MCF 10A (cell line): Measurements from ENCODE around the gene C16orf96. TPM values are rescaled to one million over a fixed set of nuclear protein-coding genes. Genes with fewer than 3 reads are reported as not detected.

Experiments
- BruUV-seq: library from RNA; stranded (reverse); fragments of 400-500 nt; replicated peaks from 2 replicates; lab custom pipeline; 2021; lab: Mats Ljungman, UMichigan
- CTCF ChIA-PET: fragments of 300-600 bp; sonication (Branson Sonifier 250); formaldehyde crosslinking; extraction: SDS; loops from one replicate; lab custom pipeline; 2021; ENCODE audit warnings: antibody characterized with exemption, inconsistent platforms; lab: Yijun Ruan, JAX
- POLR2A ChIA-PET: fragments of 300-600, 350-650 bp; sonication (Branson Sonifier 250); formaldehyde crosslinking; extraction: SDS; loops from one replicate; lab custom pipeline; 2020; ENCODE audit warnings: antibody characterized with exemption, inconsistent platforms; lab: Yijun Ruan, JAX
- DNase-seq: peaks from one replicate; pipeline ENCODE4 v3.0.0-alpha.2; 2018; ENCODE audit not compliant: unreplicated experiment
- H3K27ac Mint-ChIP-seq: one replicate; pipeline ENCODE4 v1.8.0; 2022; ENCODE audit warnings: mild to moderate bottlenecking, low read depth, mixed read lengths; ENCODE audit not compliant: unreplicated experiment
- H3K27me3 Mint-ChIP-seq: one replicate; pipeline ENCODE4 v1.8.0; 2022; ENCODE audit warnings: mixed read lengths; ENCODE audit not compliant: insufficient read depth, unreplicated experiment
- H3K36me3 Mint-ChIP-seq: one replicate; pipeline ENCODE4 v1.8.0; 2022; ENCODE audit warnings: mild to moderate bottlenecking, moderate library complexity, mixed read lengths; ENCODE audit not compliant: insufficient read depth, unreplicated experiment
- H3K4me1 Mint-ChIP-seq: one replicate; pipeline ENCODE4 v1.8.0; 2022; ENCODE audit warnings: mixed read lengths; ENCODE audit not compliant: insufficient read depth, unreplicated experiment
- H3K4me3 Mint-ChIP-seq: one replicate; pipeline ENCODE4 v1.8.0; 2022; ENCODE audit warnings: mild to moderate bottlenecking, moderate library complexity, mixed read lengths; ENCODE audit not compliant: unreplicated experiment
- H3K9me3 Mint-ChIP-seq: one replicate; pipeline ENCODE4 v1.8.0; 2022; ENCODE audit warnings: mixed read lengths; ENCODE audit not compliant: unreplicated experiment
- CTCF ChIP-seq: fragments of 200-600 bp; IDR thresholded peaks from one replicate; pipeline ENCODE4 v1.8.0; 2022; ENCODE audit warnings: antibody characterized with exemption, mild to moderate bottlenecking; ENCODE audit not compliant: unreplicated experiment
- intact Hi-C: fragments of 100-400 bp; cut with micrococcal nuclease; formaldehyde crosslinking; loops from 2 replicates; pipeline ENCODE4 v1.14.1; 2022
- total RNA-seq: library from RNA; stranded (reverse); gene quantifications from 2 replicates; pipeline ENCODE4 v1.2.3, GENCODE V29; 2022

Gene C16orf96
- total RNA-seq, 1 experiment from 2014 or later, result not detected

GRCh38 chr16:4508806-4509205 is 47.3 kb upstream of the C16orf96 start:
- intact Hi-C loops, result no loop called here
- Mint-ChIP-seq H3K9me3 (no peaks in the 10 kb centered on the region), H3K27ac (no peak overlapping the region), H3K4me3 (no peak overlapping the region), H3K27me3 (no peaks in the 10 kb centered on the region), H3K4me1 (no peaks in the 10 kb centered on the region), H3K36me3 (peaks cover 37% of the 10 kb centered on the region)
- POLR2A ChIA-PET, result no interaction called here
- no peak for DNase-seq
- no peak for TF ChIP-seq CTCF
- CTCF ChIA-PET, result interaction anchor here (0.6 to 8.9 kb wide), 8 partner anchors 8 to 1062 kb away, joined by 3 to 100 read pairs (median 7); no protein-coding TSS in a partner anchor
- BruUV-seq, result no TSS peak

GRCh38 chr16:4509420-4509819 is 46.7 kb upstream of the C16orf96 start:
- no peak overlapping the region for H3K27ac Mint-ChIP-seq
- no peaks in the 10 kb centered on the region for H3K4me1 Mint-ChIP-seq
- H3K4me3 Mint-ChIP-seq, result no peak overlapping the region
- no TSS peak for BruUV-seq
- no peak for TF ChIP-seq CTCF
- DNase-seq, result no peak
- POLR2A ChIA-PET, result no interaction called here
- intact Hi-C loops, result no loop called here
- H3K27me3 Mint-ChIP-seq, result no peaks in the 10 kb centered on the region
- no peaks in the 10 kb centered on the region for H3K9me3 Mint-ChIP-seq
- CTCF ChIA-PET, result interaction anchor here (0.6 to 8.9 kb wide), 8 partner anchors 8 to 1063 kb away, joined by 3 to 86 read pairs (median 3); no protein-coding TSS in a partner anchor
- H3K36me3 Mint-ChIP-seq, result peaks cover 41% of the 10 kb centered on the region

- no TSS peak for BruUV-seq
Observed at GRCh38 chr16:4510131-4510530, 46.0 kb upstream of the C16orf96 start.

More at GRCh38 chr16:4510131-4510530, 46.0 kb upstream of the C16orf96 start:
- no peak overlapping the region for H3K4me3 Mint-ChIP-seq
- H3K27ac Mint-ChIP-seq, result no peak overlapping the region
- intact Hi-C loops, result no loop called here
- H3K9me3 Mint-ChIP-seq, result no peaks in the 10 kb centered on the region
- no peaks in the 10 kb centered on the region for H3K4me1 Mint-ChIP-seq
- no peak for TF ChIP-seq CTCF
- H3K36me3 Mint-ChIP-seq, result peaks cover 41% of the 10 kb centered on the region
- no peaks in the 10 kb centered on the region for H3K27me3 Mint-ChIP-seq
- DNase-seq, result no peak
- POLR2A ChIA-PET, result interaction anchor here (0.8 to 1.8 kb wide), 2 partner anchors 38 to 43 kb away, joined by 5 read pairs; no protein-coding TSS in a partner anchor
- CTCF ChIA-PET, result interaction anchor here (0.7 to 8.9 kb wide), 7 partner anchors 8 to 116 kb away, joined by 3 to 86 read pairs (median 3); no protein-coding TSS in a partner anchor
